GM04504 (cell line): ENCODE measurements around the gene TMEM147.

ENCODE experiments used
- DNase-seq: peaks from one replicate; pipeline ENCODE4 v3.0.0-alpha.2; 2012; ENCODE audit warnings: low read depth

The TMEM147 gene

GRCh38 chr19:35545001-35545854 is at the start of gene TMEM147:
TMEM147 (plus strand) TSS chr19:35545626; CDS start chr19:35545740, 114 bp downstream.
- peak; percentile 70 for DNase-seq

GRCh38 chr19:35497406-35497805 is 48.0 kb upstream of the TMEM147 start:
- DNase-seq: no peak

GRCh38 chr19:35498220-35498619 is 47.2 kb upstream of the TMEM147 start:
- no peak for DNase-seq

- no peak for DNase-seq
These were observed 46.4 kb upstream of the TMEM147 start for GRCh38 chr19:35498984-35499527.

- DNase-seq: no peak
These were observed 44.8 kb upstream of the TMEM147 start for GRCh38 chr19:35500611-35501010.

GRCh38 chr19:35501684-35502083 is 43.7 kb upstream of the TMEM147 start:
- no peak for DNase-seq

- DNase-seq: no peak
These were observed 42.7 kb upstream of the TMEM147 start for GRCh38 chr19:35502751-35503150.

GRCh38 chr19:35506011-35506410 is 39.4 kb upstream of the TMEM147 start:
- no peak for DNase-seq

- DNase-seq: no peak
These were observed 37.9 kb upstream of the TMEM147 start for GRCh38 chr19:35507561-35507960.

GRCh38 chr19:35508129-35508528 is 37.3 kb upstream of the TMEM147 start:
- no peak for DNase-seq

GRCh38 chr19:35509018-35509652 is 36.3 kb upstream of the TMEM147 start:
- DNase-seq: no peak

- DNase-seq: no peak
These were observed 35.4 kb upstream of the TMEM147 start for GRCh38 chr19:35509861-35510625.

- no peak for DNase-seq
These were observed 34.8 kb upstream of the TMEM147 start for GRCh38 chr19:35510626-35510964.

- no peak for DNase-seq
These were observed 34.1 kb upstream of the TMEM147 start for GRCh38 chr19:35511337-35511736.

GRCh38 chr19:35512831-35513627 is 32.4 kb upstream of the TMEM147 start:
- no peak for DNase-seq

GRCh38 chr19:35513628-35514281 is 31.7 kb upstream of the TMEM147 start, which contains the start of gene DMKN:
DMKN (minus strand) TSS chr19:35513649; CDS start chr19:35513475, 174 bp downstream.
- no peak for DNase-seq

- no peak for DNase-seq
These were observed 31.1 kb upstream of the TMEM147 start for GRCh38 chr19:35514282-35514809.

GRCh38 chr19:35516310-35516709 is 29.1 kb upstream of the TMEM147 start:
- DNase-seq: no peak

GRCh38 chr19:35517342-35517741 is 28.1 kb upstream of the TMEM147 start:
- DNase-seq: no peak

GRCh38 chr19:35518313-35518712 is 27.1 kb upstream of the TMEM147 start:
- DNase-seq: peak; percentile 89

- no peak for DNase-seq
These were observed 26.1 kb upstream of the TMEM147 start for GRCh38 chr19:35519291-35519690.
